ENCODE results near the gene BCAS3.

DNA sequence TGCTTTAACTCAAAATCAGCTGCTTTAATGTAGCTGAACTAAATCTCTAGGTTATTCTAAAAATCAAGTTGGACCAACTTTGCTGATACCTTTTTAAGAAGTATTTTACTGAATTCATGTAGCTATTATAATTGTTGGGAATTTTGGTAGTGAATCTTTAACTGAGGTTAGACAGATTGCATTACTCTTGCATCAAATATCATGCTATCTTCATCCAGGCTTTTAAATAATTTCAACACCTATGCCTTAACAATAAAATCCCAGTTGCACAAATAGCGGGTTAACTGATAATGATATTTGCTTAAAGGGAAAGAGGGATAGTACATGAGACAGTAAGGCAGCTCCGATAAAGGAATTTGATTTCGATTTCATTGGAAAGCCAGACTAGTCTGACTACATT is 480.7 kb downstream of the BCAS3 start:
- no peak for TF ChIP-seq TAF1 (IDR thresholded peaks at IDR 0.05; ENCODE audit: low read depth)
- TF ChIP-seq, protein P1, sequence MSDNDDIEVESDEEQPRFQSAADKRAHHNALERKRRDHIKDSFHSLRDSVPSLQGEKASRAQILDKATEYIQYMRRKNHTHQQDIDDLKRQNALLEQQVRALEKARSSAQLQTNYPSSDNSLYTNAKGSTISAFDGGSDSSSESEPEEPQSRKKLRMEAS (IDR thresholded peaks at IDR 0.05), result no peak

All from Ishikawa (cell line).